IPS-15b (cell line): ENCODE results near the gene PUS7L.
"Not testable (repeated sequence)": the region's sequence is repeated elsewhere in the genome, so short reads cannot be mapped to it uniquely, and the experiment has no call there.

Experiments used
- H3K27me3 ChIP-seq: one replicate; pipeline ENCODE4 v1.6.1; 2013; ENCODE audit warnings: low read length; ENCODE audit not compliant: control insufficient read depth, insufficient read depth
- H3K36me3 ChIP-seq: one replicate; pipeline ENCODE4 v1.6.1; 2013; ENCODE audit warnings: low read length; ENCODE audit not compliant: control insufficient read depth, insufficient read depth
- H3K4me1 ChIP-seq: one replicate; pipeline ENCODE4 v1.6.1; 2013; ENCODE audit warnings: mild to moderate bottlenecking, low read length; ENCODE audit not compliant: control insufficient read depth, insufficient read depth
- H3K4me3 ChIP-seq: one replicate; pipeline ENCODE4 v1.5.1; 2013; ENCODE audit warnings: low read depth, low read length
- H3K9ac ChIP-seq: one replicate; pipeline ENCODE4 v1.6.1; 2013; ENCODE audit warnings: low read depth, mild to moderate bottlenecking, low read length
- H3K9me3 ChIP-seq: one replicate; pipeline ENCODE4 v1.6.1; 2013; ENCODE audit warnings: mild to moderate bottlenecking, low read length; ENCODE audit not compliant: control insufficient read depth, insufficient read depth

PUS7L gene

GRCh38 chr12:43776498-43776897 is 17.9 kb upstream of the PUS7L start:
- no peaks in the 10 kb centered on the region for H3K27me3 ChIP-seq
- no peaks in the 10 kb centered on the region for H3K9me3 ChIP-seq
- no peak overlapping the region for H3K4me3 ChIP-seq
- no peak overlapping the region for H3K9ac ChIP-seq
- no peaks in the 10 kb centered on the region for H3K4me1 ChIP-seq
- H3K36me3 ChIP-seq = no peaks in the 10 kb centered on the region

GRCh38 chr12:43766291-43766690 is 7.7 kb upstream of the PUS7L start:
- Histone ChIP-seq H3K9me3 (no peaks in the 10 kb centered on the region), H3K4me1 (peaks cover 8% of the 10 kb centered on the region), H3K36me3 (no peaks in the 10 kb centered on the region), H3K27me3 (no peaks in the 10 kb centered on the region), H3K4me3 (no peak overlapping the region), H3K9ac (no peak overlapping the region)

GRCh38 chr12:43764528-43764927 is 5.9 kb upstream of the PUS7L start:
- no peak overlapping the region for H3K9ac ChIP-seq
- H3K4me1 ChIP-seq = peaks cover 8% of the 10 kb centered on the region
- no peak overlapping the region for H3K4me3 ChIP-seq
- H3K36me3 ChIP-seq = no peaks in the 10 kb centered on the region
- H3K9me3 ChIP-seq = no peaks in the 10 kb centered on the region
- no peaks in the 10 kb centered on the region for H3K27me3 ChIP-seq

GRCh38 chr12:43763769-43764168 is 5.2 kb upstream of the PUS7L start:
- H3K4me3 ChIP-seq = no peak overlapping the region
- no peaks in the 10 kb centered on the region for H3K9me3 ChIP-seq
- no peaks in the 10 kb centered on the region for H3K36me3 ChIP-seq
- H3K9ac ChIP-seq = no peak overlapping the region
- H3K4me1 ChIP-seq = peaks cover 8% of the 10 kb centered on the region
- no peaks in the 10 kb centered on the region for H3K27me3 ChIP-seq

- H3K9ac ChIP-seq = no peak overlapping the region
- H3K36me3 ChIP-seq = no peaks in the 10 kb centered on the region
- no peaks in the 10 kb centered on the region for H3K9me3 ChIP-seq
- H3K27me3 ChIP-seq = no peaks in the 10 kb centered on the region
- peaks cover 8% of the 10 kb centered on the region for H3K4me1 ChIP-seq
- no peak overlapping the region for H3K4me3 ChIP-seq
Observed at GRCh38 chr12:43762596-43762995, 4.0 kb upstream of the PUS7L start.

- H3K4me1 ChIP-seq = peaks cover 8% of the 10 kb centered on the region
- no peaks in the 10 kb centered on the region for H3K9me3 ChIP-seq
- no peaks in the 10 kb centered on the region for H3K27me3 ChIP-seq
- H3K9ac ChIP-seq = no peak overlapping the region
- H3K4me3 ChIP-seq = no peak overlapping the region
- no peaks in the 10 kb centered on the region for H3K36me3 ChIP-seq
Observed at GRCh38 chr12:43761500-43761899, 2.9 kb upstream of the PUS7L start.

- no peaks in the 10 kb centered on the region for H3K36me3 ChIP-seq
- H3K9ac ChIP-seq = no peak overlapping the region
- H3K4me3 ChIP-seq = no peak overlapping the region
Observed at GRCh38 chr12:43760396-43760795, 1.8 kb upstream of the PUS7L start.

GRCh38 chr12:43758247-43758727 is 303 bp downstream of the PUS7L start:
- H3K27me3 ChIP-seq = no peaks in the 10 kb centered on the region
- peak overlapping the region; percentile 71 for H3K9ac ChIP-seq
- H3K4me1 ChIP-seq = peaks cover 8% of the 10 kb centered on the region
- H3K36me3 ChIP-seq = no peaks in the 10 kb centered on the region
- H3K9me3 ChIP-seq = no peaks in the 10 kb centered on the region
- peak overlapping the region; percentile 70 for H3K4me3 ChIP-seq

More at GRCh38 chr12:43760396-43760795, 1.8 kb upstream of the PUS7L start:
- no peaks in the 10 kb centered on the region for H3K27me3 ChIP-seq
- peaks cover 8% of the 10 kb centered on the region for H3K4me1 ChIP-seq
- no peaks in the 10 kb centered on the region for H3K9me3 ChIP-seq

GRCh38 chr12:43754015-43754414 is 4.6 kb downstream of the PUS7L start:
- no peaks in the 10 kb centered on the region for H3K9me3 ChIP-seq
- H3K27me3 ChIP-seq = no peaks in the 10 kb centered on the region
- no peak overlapping the region for H3K9ac ChIP-seq
- H3K36me3 ChIP-seq = peaks cover 2% of the 10 kb centered on the region
- no peaks in the 10 kb centered on the region for H3K4me1 ChIP-seq
- H3K4me3 ChIP-seq = no peak overlapping the region

- not testable (repeated sequence) for H3K9me3 ChIP-seq, H3K36me3 ChIP-seq, H3K27me3 ChIP-seq, H3K4me3 ChIP-seq, H3K4me1 ChIP-seq, H3K9ac ChIP-seq
Observed at GRCh38 chr12:43751360-43751759, 7.2 kb downstream of the PUS7L start.

GRCh38 chr12:43750814-43751213 is 7.8 kb downstream of the PUS7L start:
- H3K9me3 ChIP-seq = no peaks in the 10 kb centered on the region
- no peaks in the 10 kb centered on the region for H3K27me3 ChIP-seq
- no peak overlapping the region for H3K9ac ChIP-seq
- H3K4me3 ChIP-seq = no peak overlapping the region
- H3K4me1 ChIP-seq = no peaks in the 10 kb centered on the region
- peaks cover 2% of the 10 kb centered on the region for H3K36me3 ChIP-seq

GRCh38 chr12:43749016-43749415 is 9.6 kb downstream of the PUS7L start:
- Histone ChIP-seq H3K4me1 (no peaks in the 10 kb centered on the region), H3K27me3 (no peaks in the 10 kb centered on the region), H3K9me3 (no peaks in the 10 kb centered on the region), H3K36me3 (peaks cover 2% of the 10 kb centered on the region), H3K4me3 (no peak overlapping the region), H3K9ac (no peak overlapping the region)

- H3K4me1 ChIP-seq = no peaks in the 10 kb centered on the region
- no peaks in the 10 kb centered on the region for H3K9me3 ChIP-seq
- H3K9ac ChIP-seq = no peak overlapping the region
- H3K27me3 ChIP-seq = no peaks in the 10 kb centered on the region
- H3K36me3 ChIP-seq = no peaks in the 10 kb centered on the region
- H3K4me3 ChIP-seq = no peak overlapping the region
Observed at GRCh38 chr12:43744826-43745225, 13.8 kb downstream of the PUS7L start.
